Measurements from ENCODE around the gene ZNG1C. TPM values are rescaled to one million over a fixed set of nuclear protein-coding genes. Genes with fewer than 3 reads are reported as not detected.
"Not testable (repeated sequence)": the region's sequence is repeated elsewhere in the genome, so short reads cannot be mapped to it uniquely, and the experiment has no call there.

Gene ZNG1C
- total RNA-seq (2014; rRNA removed; shearing (Covaris generic)), result 29.5 and 67.2 TPM in 2 replicates
- polyA plus RNA-seq (2015; cell fraction: cytosol; rRNA removed), result 22.1 and 37.7 TPM in 2 replicates
- polyA plus RNA-seq (2015; cell fraction: nucleus; rRNA removed), result 71.0 and 75.9 TPM in 2 replicates

DNA sequence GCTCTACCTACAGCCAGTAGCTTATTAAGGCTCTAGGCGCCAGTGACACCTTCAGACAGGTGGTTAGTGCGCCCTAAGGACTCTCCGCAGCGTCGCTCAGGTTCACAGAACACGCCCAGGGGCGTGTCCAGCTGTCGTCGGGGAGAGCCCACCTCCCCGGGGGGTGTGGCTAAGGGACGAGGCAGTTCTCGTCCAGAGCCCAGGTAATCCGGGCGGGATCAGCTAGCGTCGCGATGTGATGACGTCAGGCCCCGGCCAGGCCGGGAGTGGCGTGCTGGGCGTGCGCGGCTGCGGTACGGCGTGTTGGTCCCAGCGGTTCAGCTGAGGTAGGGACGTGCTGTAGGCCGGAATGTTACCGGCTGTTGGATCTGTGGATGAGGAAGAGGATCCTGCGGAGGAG lies at the start of gene ZNG1C:
Gene ZNG1C, plus strand, starts transcription at position 301 of the 400 bp plus-strand sequence. Its CDS starts 49 bp downstream, at position 350.
- not testable (repeated sequence) for DNase-seq (ENCODE audit: low read depth)

- not testable (repeated sequence) for DNase-seq (ENCODE audit: low read depth)
Measured at GRCh38 chr9:68242437-68242836, 654 bp downstream of the ZNG1C start.

DNA sequence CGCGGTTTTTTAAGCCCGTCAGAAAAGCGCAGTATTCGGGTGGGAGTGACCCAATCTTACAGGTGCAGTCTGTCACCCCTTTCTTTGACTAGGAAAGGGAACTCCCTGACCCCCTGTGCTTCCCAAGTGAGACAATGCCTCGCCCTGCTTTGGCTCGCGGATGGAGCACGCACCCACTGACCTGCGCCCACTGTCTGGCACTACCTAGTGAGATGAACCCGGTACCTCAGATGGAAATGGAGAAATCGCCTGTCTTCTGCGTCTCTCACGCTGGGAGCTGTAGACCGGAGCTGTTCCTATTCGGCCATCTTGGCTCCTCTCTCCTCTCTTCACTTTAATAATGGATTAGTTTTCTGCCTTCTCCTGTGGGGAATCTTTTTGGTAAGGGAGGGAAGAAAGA lies 39.3 kb downstream of the ZNG1C start:
- DNase-seq (ENCODE audit: low read depth), result not testable (repeated sequence)

- DNase-seq (ENCODE audit: low read depth), result not testable (repeated sequence)
Measured at GRCh38 chr9:68302567-68302966, 60.8 kb downstream of the ZNG1C start, which contains the start of gene FOXD4L3. Gene FOXD4L3 (plus strand): TSS chr9:68302867. CDS start chr9:68302952, 85 bp downstream.

DNA sequence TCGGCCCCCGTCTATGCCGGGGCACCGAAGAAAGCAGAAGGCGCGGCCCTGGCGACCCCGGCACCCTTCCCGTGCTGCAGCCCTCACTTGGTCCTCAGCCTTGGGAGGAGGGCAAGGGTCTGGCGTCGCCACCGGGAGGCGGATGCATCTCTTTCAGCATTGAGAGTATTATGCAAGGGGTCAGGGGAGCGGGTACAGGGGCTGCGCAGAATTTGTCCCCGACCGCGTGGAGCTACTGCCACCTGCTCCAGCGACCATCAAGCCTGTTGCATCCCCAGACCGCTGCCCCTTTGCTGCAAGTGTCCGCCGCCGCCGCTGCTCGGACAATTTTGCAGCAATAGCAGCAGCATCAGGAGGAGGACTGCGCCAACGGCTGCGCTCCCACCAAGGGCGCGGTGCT lies 62.0 kb downstream of the ZNG1C start:
- not testable (repeated sequence) for DNase-seq (ENCODE audit: low read depth)

- DNase-seq (ENCODE audit: low read depth), result not testable (repeated sequence)
Measured at GRCh38 chr9:68304212-68304611, 62.4 kb downstream of the ZNG1C start.

GRCh38 chr9:68304777-68305176 lies 63.0 kb downstream of the ZNG1C start:
- DNase-seq (ENCODE audit: low read depth), result not testable (repeated sequence)

DNA sequence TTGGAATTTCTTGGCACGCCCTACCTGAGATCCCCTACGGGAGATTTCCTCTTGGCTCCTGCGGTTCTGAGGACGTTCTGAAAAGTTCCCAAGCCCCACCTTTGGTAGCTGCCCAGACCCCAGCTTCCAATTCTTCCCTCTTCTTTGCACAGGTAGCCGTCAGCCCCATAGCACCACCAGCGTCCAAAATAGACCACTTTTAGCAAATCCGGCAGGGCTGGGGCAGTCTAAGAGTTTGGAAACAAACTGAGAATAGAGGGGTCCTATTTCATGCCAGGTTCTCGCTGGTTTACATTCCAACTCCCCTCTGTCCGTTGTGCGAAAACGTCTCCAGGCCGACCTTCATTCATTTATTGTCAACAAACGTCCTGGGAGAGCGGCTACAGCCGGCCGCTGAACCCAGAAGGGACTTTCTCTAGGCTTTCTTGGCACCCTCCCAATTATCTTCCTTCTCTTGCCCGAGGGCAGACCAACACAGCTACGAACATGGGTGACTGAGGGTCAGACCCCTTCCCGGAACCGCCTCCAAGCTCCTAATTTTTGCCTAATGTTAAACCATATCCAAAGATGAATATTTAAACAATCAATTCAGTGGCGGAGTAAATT lies 64.0 kb downstream of the ZNG1C start:
- DNase-seq (ENCODE audit: low read depth), result not testable (repeated sequence)

DNA sequence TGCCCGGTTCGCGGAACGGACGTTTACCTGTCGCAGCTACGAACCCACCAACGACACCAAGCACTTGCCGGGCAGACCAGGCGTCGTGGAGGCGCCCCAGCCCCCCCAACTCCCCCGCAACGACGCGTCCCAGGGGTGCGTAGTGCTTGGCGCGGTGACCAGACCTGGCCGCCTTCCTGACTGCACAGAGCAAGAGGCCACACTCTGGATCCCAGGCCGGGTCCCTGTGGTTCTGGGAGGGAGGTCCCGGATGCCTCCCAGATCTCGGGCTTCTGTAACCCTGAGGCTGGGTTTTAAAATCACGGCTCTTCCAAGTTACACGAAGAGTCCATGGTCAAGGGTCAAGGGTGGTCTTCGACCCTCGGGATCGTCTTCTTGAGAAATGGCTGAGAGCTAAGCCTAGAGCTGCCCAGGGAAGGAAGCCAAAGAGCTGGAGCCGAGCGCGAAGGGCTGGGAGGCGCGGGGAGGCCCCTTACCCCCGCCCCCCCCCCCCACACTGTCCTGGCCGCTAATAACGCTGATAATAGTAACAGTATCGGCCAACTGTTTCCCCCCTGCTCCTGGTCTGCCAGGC lies 64.7 kb downstream of the ZNG1C start:
- DNase-seq (ENCODE audit: low read depth), result not testable (repeated sequence)

- not testable (repeated sequence) for DNase-seq (ENCODE audit: low read depth)
Measured at GRCh38 chr9:68307127-68307526, 65.3 kb downstream of the ZNG1C start.

DNA sequence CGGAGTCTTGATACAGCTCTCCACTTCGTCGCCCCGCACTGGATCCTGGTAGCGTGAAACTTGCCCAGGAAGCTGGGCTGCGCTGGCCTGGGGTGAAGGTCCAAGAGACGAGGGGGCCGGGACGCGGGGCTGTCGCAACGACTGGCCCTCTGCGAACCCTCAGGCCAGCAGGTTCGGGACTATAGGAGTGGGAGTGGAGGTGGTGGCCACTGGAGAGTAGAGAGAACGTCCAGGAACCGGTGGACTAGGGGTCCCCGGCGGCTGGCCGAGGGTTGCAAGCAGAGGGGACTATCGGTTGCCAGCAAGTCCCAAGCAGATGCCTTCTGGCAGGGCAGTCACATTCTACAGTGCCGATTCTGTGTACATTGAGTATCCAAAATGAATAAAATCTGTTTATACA lies 65.9 kb downstream of the ZNG1C start:
- not testable (repeated sequence) for DNase-seq (ENCODE audit: low read depth)

DNA sequence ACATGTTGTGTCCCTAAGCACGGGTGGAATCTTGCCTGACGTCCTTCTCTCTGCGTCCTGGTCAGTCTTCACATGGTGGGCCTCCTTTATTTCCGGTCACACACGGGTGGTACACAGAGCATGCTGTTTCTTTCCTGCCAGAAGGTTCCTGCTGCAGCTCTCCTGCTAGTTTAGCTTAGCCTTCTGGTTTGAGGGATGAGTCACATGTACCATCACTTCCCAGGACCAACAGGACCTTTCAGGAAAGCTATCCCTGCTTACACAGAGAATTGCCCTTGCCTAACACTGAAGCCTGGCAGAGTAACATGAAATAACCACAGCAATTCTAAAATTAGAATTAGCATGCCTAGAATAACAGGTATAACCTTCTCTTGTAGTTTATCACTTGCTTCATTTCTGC lies 69.4 kb downstream of the ZNG1C start:
- DNase-seq (ENCODE audit: low read depth), result not testable (repeated sequence)

- not testable (repeated sequence) for DNase-seq (ENCODE audit: low read depth)
Measured at GRCh38 chr9:68318209-68318608, 76.4 kb downstream of the ZNG1C start.

- not testable (repeated sequence) for DNase-seq (ENCODE audit: low read depth)
Measured at GRCh38 chr9:68323749-68324148, 82.0 kb downstream of the ZNG1C start.

- not testable (repeated sequence) for DNase-seq (ENCODE audit: low read depth)
Measured at GRCh38 chr9:68324518-68324917, 82.7 kb downstream of the ZNG1C start.

- DNase-seq (ENCODE audit: low read depth), result not testable (repeated sequence)
Measured at GRCh38 chr9:68329106-68329505, 87.3 kb downstream of the ZNG1C start.

DNA sequence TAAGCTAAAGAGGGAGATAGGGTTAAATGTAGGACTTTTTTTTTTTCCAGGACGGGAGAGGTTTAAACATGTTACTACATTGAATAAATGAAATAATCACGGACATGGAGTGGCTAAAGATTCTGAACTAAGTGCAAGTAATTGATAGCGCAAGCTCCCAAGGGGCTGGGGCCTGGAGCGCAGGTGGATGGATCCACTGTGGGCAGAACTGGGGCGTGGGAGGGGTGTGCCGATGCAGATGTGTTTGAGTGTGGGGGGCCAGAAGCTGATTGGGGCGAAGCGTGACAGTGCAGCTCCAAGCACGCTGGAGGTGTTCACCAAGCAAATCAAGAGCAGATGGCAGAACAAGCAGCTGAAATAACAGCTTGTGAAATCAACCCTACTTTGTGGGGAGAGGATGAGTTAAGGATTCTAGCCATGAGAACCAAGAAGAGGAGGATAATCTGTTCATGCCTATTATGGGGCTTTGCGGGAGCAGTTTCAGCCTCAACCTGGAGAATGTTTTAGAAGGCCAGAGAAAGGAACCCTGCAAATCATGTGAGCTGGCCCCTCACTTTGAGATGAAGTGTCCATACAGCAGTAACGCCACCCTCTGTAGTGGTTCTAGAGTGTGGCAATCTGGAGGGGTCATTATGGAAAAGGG lies 88.9 kb downstream of the ZNG1C start:
- DNase-seq (ENCODE audit: low read depth), result not testable (repeated sequence)

GRCh38 chr9:68332122-68332521 lies 90.3 kb downstream of the ZNG1C start:
- DNase-seq (ENCODE audit: low read depth), result not testable (repeated sequence)

GRCh38 chr9:68335935-68336334 lies 94.2 kb downstream of the ZNG1C start:
- not testable (repeated sequence) for DNase-seq (ENCODE audit: low read depth)

DNA sequence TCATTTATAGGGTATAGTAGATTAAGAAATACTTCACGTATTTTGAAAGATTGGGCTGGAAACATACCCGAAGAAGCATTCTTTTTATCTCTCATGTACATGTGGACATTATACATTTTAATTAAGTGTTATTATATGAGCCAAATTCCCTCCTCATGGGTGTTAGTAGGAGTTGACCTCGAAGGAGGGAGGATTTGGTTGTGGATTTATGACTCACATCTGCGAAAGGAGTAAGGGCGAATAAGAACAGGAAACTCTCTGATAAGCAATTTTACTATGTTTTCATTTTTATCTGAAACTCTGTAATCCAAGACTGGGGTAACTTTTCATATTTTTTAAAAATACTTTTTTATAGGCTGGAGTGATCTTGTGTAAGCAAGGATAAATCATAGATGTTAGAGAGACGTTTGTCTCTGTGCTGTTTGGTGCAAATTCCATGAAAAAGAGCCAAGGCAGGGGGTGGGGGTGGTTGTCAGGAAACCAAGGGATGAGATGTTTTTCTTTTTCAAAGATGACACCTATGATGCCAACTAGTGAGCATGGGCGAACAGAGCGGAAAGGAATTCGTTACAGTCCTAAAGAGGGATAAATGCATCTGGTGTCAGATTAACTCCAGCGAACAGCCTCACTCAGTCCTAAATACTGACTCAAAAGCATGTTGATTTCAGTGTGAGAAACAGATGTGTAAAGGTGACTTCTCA lies 95.0 kb downstream of the ZNG1C start:
- DNase-seq (ENCODE audit: low read depth), result not testable (repeated sequence)

- DNase-seq (ENCODE audit: low read depth), result not testable (repeated sequence)
Measured at GRCh38 chr9:68338000-68338399, 96.2 kb downstream of the ZNG1C start.

Measured in HT1080 (cell line).